Large intestine (tissue), 3 donors: ENCODE measurements around the gene CEP250. TPM values are rescaled to one million over a fixed set of nuclear protein-coding genes. Genes with fewer than 3 reads are reported as not detected.
A peak's percentile ranks its signal among the peaks of the same experiment; 100 is the strongest.
"Not testable (repeated sequence)": the region's sequence is repeated elsewhere in the genome, so short reads cannot be mapped to it uniquely, and the experiment has no call there.

Experiments
- DNase-seq, 2 donors: peaks; one replicate each; pipeline versions ENCODE4 v3.0.0 to v3.0.0-alpha.2; 2013
- H3K27ac ChIP-seq: one replicate; pipeline ENCODE4 v1.5.1; 2013; ENCODE audit warnings: low read length
- H3K27me3 ChIP-seq: 2 replicates; pipeline ENCODE4 v1.6.1; 2013; ENCODE audit warnings: low read length; ENCODE audit not compliant: control insufficient read depth, insufficient read depth
- H3K36me3 ChIP-seq: 2 replicates; pipeline ENCODE4 v1.6.1; 2013; ENCODE audit warnings: low read length; ENCODE audit not compliant: control insufficient read depth, insufficient read depth
- H3K4me1 ChIP-seq: one replicate; pipeline ENCODE4 v1.6.1; 2013; ENCODE audit warnings: low read length; ENCODE audit not compliant: control insufficient read depth, insufficient read depth
- H3K4me3 ChIP-seq: one replicate; pipeline ENCODE4 v1.5.1; 2013; ENCODE audit warnings: low read length
- H3K9me3 ChIP-seq: one replicate; pipeline ENCODE4 v1.6.1; 2013; ENCODE audit warnings: mild to moderate bottlenecking, low read depth, low read length, moderate library complexity; ENCODE audit not compliant: control insufficient read depth
- whole genome bisulfite sequencing: methylation state at CpG from one replicate; pipeline ENCODE4 v1.1.5; 2013; ENCODE audit warnings: low lambda C conversion rate; ENCODE audit not compliant: insufficient coverage; 5-methylcytosine and 5-hydroxymethylcytosine counted together
- polyA plus RNA-seq: library from polyadenylated mRNA; unstranded; fragments of 120-200 nt; gene quantifications from one replicate; pipeline ENCODE4 v1.2.1, GENCODE V29; 2013

CEP250 gene
- polyA plus RNA-seq, 1 donor, result 31.0 TPM

- Histone ChIP-seq H3K36me3 (no peaks in the 10 kb centered on the region), H3K4me3 (no peak overlapping the region), H3K27ac (no peak overlapping the region), H3K27me3 (no peaks in the 10 kb centered on the region), H3K9me3 (peaks cover 4% of the 10 kb centered on the region), H3K4me1 (no peaks in the 10 kb centered on the region)
- WGBS, result 100% methylated on average over 1 of the region's 7 CpGs
- no peak for DNase-seq
These were observed 1.8 kb upstream of the CEP250 start for GRCh38 chr20:35453647-35454046.

DNA sequence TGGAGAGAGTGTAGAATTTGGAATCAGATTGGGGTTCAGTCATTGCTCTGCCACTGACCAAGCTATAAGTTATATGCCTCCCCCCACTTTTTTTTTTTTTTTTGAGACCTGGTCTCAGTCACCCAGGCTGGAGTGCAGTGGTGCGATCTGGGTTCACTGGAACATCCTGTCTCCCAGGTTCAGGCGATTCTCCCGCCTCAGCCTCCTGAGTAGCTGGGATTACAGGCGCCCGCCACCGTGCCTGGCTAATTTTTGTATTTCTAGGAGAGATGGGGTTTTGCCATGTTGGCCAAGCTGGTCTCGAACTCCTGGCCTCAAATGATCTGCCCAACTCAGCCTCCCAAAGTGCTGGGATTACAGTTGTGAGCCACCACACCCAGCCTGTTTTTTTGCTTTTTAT, 1.3 kb downstream of the CEP250 start:
- WGBS, result no CpG with 5 or more reads among the region's 7 CpGs
- H3K27me3 ChIP-seq, result not testable (repeated sequence)

GRCh38 chr20:35457539-35457938, 2.1 kb downstream of the CEP250 start:
- peaks cover 26% of the 10 kb centered on the region for H3K36me3 ChIP-seq
- no CpG with 5 or more reads among the region's 2 CpGs for WGBS
- not testable (repeated sequence) for H3K27ac ChIP-seq, DNase-seq, H3K4me3 ChIP-seq, H3K4me1 ChIP-seq, H3K9me3 ChIP-seq, H3K27me3 ChIP-seq

More for the DNA sequence above, 1.3 kb downstream of the CEP250 start:
- H3K4me1 ChIP-seq, H3K27ac ChIP-seq, H3K9me3 ChIP-seq, H3K4me3 ChIP-seq, DNase-seq: not testable (repeated sequence)
- peaks cover 18% of the 10 kb centered on the region for H3K36me3 ChIP-seq

- Histone ChIP-seq H3K27ac (no peak overlapping the region), H3K4me3 (no peak overlapping the region), H3K4me1 (no peaks in the 10 kb centered on the region), H3K27me3 (no peaks in the 10 kb centered on the region), H3K9me3 (peaks cover 4% of the 10 kb centered on the region), H3K36me3 (peaks cover 34% of the 10 kb centered on the region)
- no peak for DNase-seq
These were observed 3.0 kb downstream of the CEP250 start for GRCh38 chr20:35458388-35458787.

DNA sequence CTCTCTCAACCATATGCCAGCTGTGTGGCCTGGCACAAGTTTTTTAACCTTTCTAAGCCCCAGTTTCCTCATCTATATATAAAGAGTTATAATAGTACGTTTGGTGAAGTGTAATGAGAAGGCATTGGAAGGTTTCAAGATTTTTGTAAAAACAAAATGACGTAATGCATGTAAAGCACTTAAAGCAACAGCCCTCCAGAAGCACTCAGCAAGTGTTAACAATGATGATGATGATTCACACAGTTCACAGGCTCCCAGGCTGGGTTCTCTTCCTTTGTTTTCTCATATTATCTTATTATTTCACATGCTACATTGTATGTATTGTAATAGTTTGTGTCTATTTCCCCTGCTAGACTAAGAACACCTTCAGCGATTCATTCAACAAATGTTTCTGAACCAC, 6.2 kb downstream of the CEP250 start:
- Histone ChIP-seq H3K9me3 (no peaks in the 10 kb centered on the region), H3K27ac (no peak overlapping the region), H3K36me3 (peaks cover 56% of the 10 kb centered on the region), H3K27me3 (no peaks in the 10 kb centered on the region), H3K4me1 (no peaks in the 10 kb centered on the region), H3K4me3 (no peak overlapping the region)
- no CpG with 5 or more reads among the region's 3 CpGs for WGBS
- DNase-seq, result no peak

- WGBS, result 80% methylated on average over 1 of the region's 2 CpGs
- peaks cover 4% of the 10 kb centered on the region for H3K4me1 ChIP-seq
- no peak for DNase-seq
- H3K27me3 ChIP-seq, result no peaks in the 10 kb centered on the region
- H3K9me3 ChIP-seq, result no peaks in the 10 kb centered on the region
- H3K27ac ChIP-seq, result no peak overlapping the region
- no peak overlapping the region for H3K4me3 ChIP-seq
- H3K36me3 ChIP-seq, result peaks cover 62% of the 10 kb centered on the region
These were observed 7.0 kb downstream of the CEP250 start for GRCh38 chr20:35462351-35462750.

- no peaks in the 10 kb centered on the region for H3K9me3 ChIP-seq
These were observed 8.3 kb downstream of the CEP250 start for GRCh38 chr20:35463455-35464300.

DNA sequence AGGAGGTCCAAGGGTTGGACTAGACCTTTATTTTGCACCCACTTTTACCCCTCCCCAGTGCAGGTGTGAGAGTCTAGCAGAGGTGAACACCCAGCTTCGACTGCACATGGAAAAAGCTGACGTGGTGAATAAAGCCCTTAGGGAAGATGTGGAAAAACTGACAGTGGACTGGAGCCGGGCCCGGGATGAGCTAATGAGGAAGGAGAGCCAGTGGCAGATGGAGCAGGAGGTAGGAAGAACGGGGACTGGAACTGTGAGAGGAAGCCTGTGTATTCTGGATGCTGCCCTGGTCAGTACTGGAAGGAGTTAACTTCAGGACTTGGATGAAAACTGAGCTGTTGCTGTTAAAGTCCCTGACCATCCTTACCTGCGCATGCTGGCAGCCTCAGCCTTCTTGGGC, 10.6 kb downstream of the CEP250 start:
- peaks cover 15% of the 10 kb centered on the region for H3K4me1 ChIP-seq
- H3K4me3 ChIP-seq, result no peak overlapping the region
- H3K27me3 ChIP-seq, result no peaks in the 10 kb centered on the region
- DNase-seq, result no peak
- H3K9me3 ChIP-seq, result no peaks in the 10 kb centered on the region
- no peak overlapping the region for H3K27ac ChIP-seq
- H3K36me3 ChIP-seq, result peaks cover 72% of the 10 kb centered on the region
- WGBS, result 100% methylated on average over 3 of the region's 6 CpGs

More at GRCh38 chr20:35463455-35464300, 8.3 kb downstream of the CEP250 start:
- Histone ChIP-seq H3K4me3 (no peak overlapping the region), H3K4me1 (peaks cover 14% of the 10 kb centered on the region), H3K27me3 (no peaks in the 10 kb centered on the region), H3K36me3 (peaks cover 70% of the 10 kb centered on the region), H3K27ac (no peak overlapping the region)
- 17% methylated on average over 1 of the region's 4 CpGs for WGBS
- DNase-seq, result peak; percentile 57 to 65

- DNase-seq, result no peak
- Histone ChIP-seq H3K27ac (no peak overlapping the region), H3K9me3 (no peaks in the 10 kb centered on the region), H3K27me3 (no peaks in the 10 kb centered on the region), H3K4me3 (no peak overlapping the region), H3K4me1 (peaks cover 15% of the 10 kb centered on the region), H3K36me3 (peaks cover 71% of the 10 kb centered on the region)
- no CpG with 5 or more reads among the region's 6 CpGs for WGBS
These were observed 11.5 kb downstream of the CEP250 start for GRCh38 chr20:35466856-35467255.

GRCh38 chr20:35467339-35468224, 12.2 kb downstream of the CEP250 start:
- Histone ChIP-seq H3K4me3 (no peak overlapping the region), H3K9me3 (no peaks in the 10 kb centered on the region), H3K27me3 (no peaks in the 10 kb centered on the region), H3K4me1 (peaks cover 18% of the 10 kb centered on the region), H3K36me3 (peaks cover 71% of the 10 kb centered on the region), H3K27ac (no peak overlapping the region)
- DNase-seq, result peak; percentile 43 to 62
- no CpG with 5 or more reads among the region's 9 CpGs for whole genome bisulfite sequencing
